ENCODE measurements around the gene LHFPL2.

DNA sequence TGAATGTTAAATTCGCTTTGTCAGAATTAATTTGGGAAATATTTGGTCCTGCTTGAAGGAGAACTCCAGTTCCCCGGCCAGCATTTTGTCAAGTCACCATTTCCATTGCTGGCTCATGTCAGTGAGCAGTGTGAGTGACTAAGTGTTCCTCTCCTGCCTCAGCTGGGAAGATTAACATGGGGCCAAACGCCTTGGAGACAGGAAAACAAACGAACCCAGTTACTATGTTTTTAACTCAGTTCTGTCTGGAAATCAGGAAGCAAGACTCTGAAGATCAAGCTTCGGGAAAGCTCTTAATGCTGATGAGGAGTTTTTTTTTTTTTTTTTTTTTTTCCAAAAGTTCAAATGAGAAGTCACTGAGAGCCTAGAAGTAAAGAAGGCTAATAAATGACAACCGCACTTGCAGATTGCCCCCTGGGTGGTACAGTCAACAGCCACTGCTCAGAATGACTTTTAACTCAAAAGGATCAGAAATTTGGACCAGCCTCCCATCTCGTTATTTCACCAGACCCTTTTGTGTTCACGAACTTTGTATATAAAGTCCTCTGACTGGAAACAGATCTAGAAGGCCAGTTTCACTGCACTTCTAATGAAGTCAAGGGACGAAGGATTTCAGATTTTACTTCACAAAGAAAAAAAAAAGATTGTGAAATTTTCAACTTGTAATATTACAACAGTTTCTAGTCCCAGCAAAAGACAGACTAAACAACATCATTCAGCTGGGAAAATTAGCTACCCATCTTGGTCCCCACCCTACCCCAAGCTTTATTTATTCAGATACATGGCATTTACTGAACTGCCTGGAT lies 121.3 kb downstream of the LHFPL2 start:
- TF ChIP-seq, protein P1, sequence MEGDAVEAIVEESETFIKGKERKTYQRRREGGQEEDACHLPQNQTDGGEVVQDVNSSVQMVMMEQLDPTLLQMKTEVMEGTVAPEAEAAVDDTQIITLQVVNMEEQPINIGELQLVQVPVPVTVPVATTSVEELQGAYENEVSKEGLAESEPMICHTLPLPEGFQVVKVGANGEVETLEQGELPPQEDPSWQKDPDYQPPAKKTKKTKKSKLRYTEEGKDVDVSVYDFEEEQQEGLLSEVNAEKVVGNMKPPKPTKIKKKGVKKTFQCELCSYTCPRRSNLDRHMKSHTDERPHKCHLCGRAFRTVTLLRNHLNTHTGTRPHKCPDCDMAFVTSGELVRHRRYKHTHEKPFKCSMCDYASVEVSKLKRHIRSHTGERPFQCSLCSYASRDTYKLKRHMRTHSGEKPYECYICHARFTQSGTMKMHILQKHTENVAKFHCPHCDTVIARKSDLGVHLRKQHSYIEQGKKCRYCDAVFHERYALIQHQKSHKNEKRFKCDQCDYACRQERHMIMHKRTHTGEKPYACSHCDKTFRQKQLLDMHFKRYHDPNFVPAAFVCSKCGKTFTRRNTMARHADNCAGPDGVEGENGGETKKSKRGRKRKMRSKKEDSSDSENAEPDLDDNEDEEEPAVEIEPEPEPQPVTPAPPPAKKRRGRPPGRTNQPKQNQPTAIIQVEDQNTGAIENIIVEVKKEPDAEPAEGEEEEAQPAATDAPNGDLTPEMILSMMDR (IDR thresholded peaks at IDR 0.05) = no peak
- TF ChIP-seq POLR2AphosphoS5 (IDR thresholded peaks at IDR 0.05) = peak in 2 of 3 donors; percentile 39 to 44
- TF ChIP-seq POLR2A (IDR thresholded peaks at IDR 0.05) = peak in 1 of 2 donors; percentile 11
- no peak for TF ChIP-seq EP300 (IDR thresholded peaks at IDR 0.05)

All from suprapubic skin (tissue), 4 donors.